ENCODE data around the gene CASK. TPM values are rescaled to one million over a fixed set of nuclear protein-coding genes. Genes with fewer than 3 reads are reported as not detected.

CASK gene
- total RNA-seq, 2 donors from 2014 or later: 19.7 to 20.4 TPM

GRCh38 chrX:41596596-41596995 lies 326.8 kb downstream of the CASK start:
- H3K27me3 ChIP-seq (replicated peaks; ENCODE audit: insufficient read depth): no peaks in the 10 kb centered on the region
- WGBS: 82% methylated on average over 3 of the region's 3 CpGs
- no peaks in the 10 kb centered on the region for H3K4me1 ChIP-seq (replicated peaks)
- no peak for TF ChIP-seq CTCF (IDR thresholded peaks at IDR 0.05)
- TF ChIP-seq POLR2AphosphoS5 (IDR thresholded peaks at IDR 0.05): no peak
- no peak for TF ChIP-seq POLR2A (IDR thresholded peaks at IDR 0.05)
- DNase-seq (ENCODE audit: low spot score): no peak
- no peak overlapping the region for H3K27ac ChIP-seq
- no peaks in the 10 kb centered on the region for H3K9me3 ChIP-seq
- no peak overlapping the region for H3K4me3 ChIP-seq
- H3K36me3 ChIP-seq: no peaks in the 10 kb centered on the region
- intact Hi-C loops (cut with DNase I): no loop called here

GRCh38 chrX:41594634-41595033 lies 328.7 kb downstream of the CASK start:
- no peak for DNase-seq (ENCODE audit: low spot score)
- WGBS: 57% methylated on average over 7 of the region's 7 CpGs
- Histone ChIP-seq H3K9me3 (no peaks in the 10 kb centered on the region), H3K27me3 (replicated peaks; ENCODE audit: insufficient read depth) (no peaks in the 10 kb centered on the region), H3K36me3 (no peaks in the 10 kb centered on the region), H3K4me3 (no peak overlapping the region), H3K4me1 (replicated peaks) (no peaks in the 10 kb centered on the region), H3K27ac (no peak overlapping the region)
- intact Hi-C loops (cut with DNase I): no loop called here
- TF ChIP-seq POLR2A (IDR thresholded peaks at IDR 0.05): no peak
- TF ChIP-seq POLR2AphosphoS5 (IDR thresholded peaks at IDR 0.05): no peak
- no peak for TF ChIP-seq CTCF (IDR thresholded peaks at IDR 0.05)

- H3K4me3 ChIP-seq: no peak overlapping the region
- H3K27ac ChIP-seq: no peak overlapping the region
- no peaks in the 10 kb centered on the region for H3K27me3 ChIP-seq (replicated peaks; ENCODE audit: insufficient read depth)
- no peak for TF ChIP-seq CTCF (IDR thresholded peaks at IDR 0.05)
- TF ChIP-seq POLR2AphosphoS5 (IDR thresholded peaks at IDR 0.05): no peak
- no peak for TF ChIP-seq POLR2A (IDR thresholded peaks at IDR 0.05)
- H3K36me3 ChIP-seq: no peaks in the 10 kb centered on the region
- no peaks in the 10 kb centered on the region for H3K4me1 ChIP-seq (replicated peaks)
- WGBS: 95% methylated on average over 4 of the region's 4 CpGs
- DNase-seq (ENCODE audit: low spot score): no peak
- H3K9me3 ChIP-seq: no peaks in the 10 kb centered on the region
- intact Hi-C loops (cut with DNase I): no loop called here
These were observed 331.4 kb downstream of the CASK start for GRCh38 chrX:41591906-41592305.

GRCh38 chrX:41590641-41591040 lies 332.7 kb downstream of the CASK start:
- H3K9me3 ChIP-seq: no peaks in the 10 kb centered on the region
- TF ChIP-seq CTCF (IDR thresholded peaks at IDR 0.05) (no peak), POLR2AphosphoS5 (IDR thresholded peaks at IDR 0.05) (no peak)
- no peaks in the 10 kb centered on the region for H3K36me3 ChIP-seq
- intact Hi-C loops (cut with DNase I): no loop called here
- 65% methylated on average over 3 of the region's 3 CpGs for WGBS
- H3K4me1 ChIP-seq (replicated peaks): no peaks in the 10 kb centered on the region
- no peak for DNase-seq (ENCODE audit: low spot score)
- no peak overlapping the region for H3K27ac ChIP-seq
- H3K27me3 ChIP-seq (replicated peaks; ENCODE audit: insufficient read depth): no peaks in the 10 kb centered on the region
- no peak overlapping the region for H3K4me3 ChIP-seq

GRCh38 chrX:41589634-41590270 lies 333.6 kb downstream of the CASK start:
- no peak overlapping the region for H3K27ac ChIP-seq
- H3K27me3 ChIP-seq (replicated peaks; ENCODE audit: insufficient read depth): no peaks in the 10 kb centered on the region
- intact Hi-C loops (cut with DNase I): no loop called here
- no peaks in the 10 kb centered on the region for H3K9me3 ChIP-seq
- no peak overlapping the region for H3K4me3 ChIP-seq
- DNase-seq (ENCODE audit: low spot score): no peak
- 16% methylated on average over 5 of the region's 5 CpGs for WGBS
- no peaks in the 10 kb centered on the region for H3K36me3 ChIP-seq
- H3K4me1 ChIP-seq (replicated peaks): no peaks in the 10 kb centered on the region
- no peak for TF ChIP-seq CTCF (IDR thresholded peaks at IDR 0.05)
- TF ChIP-seq POLR2AphosphoS5 (IDR thresholded peaks at IDR 0.05): no peak

Data from prostate gland (tissue), 2 donors.